AG09309 (cell line): ENCODE data around the gene FRG1.
"Not testable (repeated sequence)": the region's sequence is repeated elsewhere in the genome, so short reads cannot be mapped to it uniquely, and the experiment has no call there.

ENCODE experiments used
- DNase-seq: peaks from one replicate; pipeline ENCODE4 v3.0.0-alpha.2; 2010; ENCODE audit warnings: low read depth
- H3K4me3 ChIP-seq: 2 replicates; pipeline ENCODE4 v1.5.1; 2011; ENCODE audit warnings: mild to moderate bottlenecking, low read depth, low read length, moderate library complexity; ENCODE audit not compliant: control insufficient read depth
- CTCF ChIP-seq: IDR thresholded peaks from 2 replicates; pipeline ENCODE4 v1.5.1; 2011; ENCODE audit warnings: mild to moderate bottlenecking, low read depth, low read length, inconsistent platforms; ENCODE audit not compliant: insufficient read depth, control insufficient read depth; ENCODE audit errors: missing control alignments

Gene FRG1

GRCh38 chr4:189979196-189980047 is 38.8 kb downstream of the FRG1 start:
- no peak for TF ChIP-seq CTCF

GRCh38 chr4:189980292-189980691 is 39.6 kb downstream of the FRG1 start:
- H3K4me3 ChIP-seq, DNase-seq: not testable (repeated sequence)

More at GRCh38 chr4:189979196-189980047, 38.8 kb downstream of the FRG1 start:
- DNase-seq = no peak
- no peak overlapping the region for H3K4me3 ChIP-seq

- TF ChIP-seq CTCF = no peak
Measured at GRCh38 chr4:189981970-189982369, 41.3 kb downstream of the FRG1 start.

GRCh38 chr4:189983916-189984526 is 43.3 kb downstream of the FRG1 start:
- DNase-seq, H3K4me3 ChIP-seq: not testable (repeated sequence)

More at GRCh38 chr4:189981970-189982369, 41.3 kb downstream of the FRG1 start:
- DNase-seq = no peak
- H3K4me3 ChIP-seq = no peak overlapping the region

- not testable (repeated sequence) for DNase-seq, H3K4me3 ChIP-seq
Measured at GRCh38 chr4:189984661-189985060, 44.0 kb downstream of the FRG1 start.

- DNase-seq = not testable (repeated sequence)
Measured at GRCh38 chr4:189985651-189986243, 45.1 kb downstream of the FRG1 start.

GRCh38 chr4:189988877-189989431 is 48.3 kb downstream of the FRG1 start:
- H3K4me3 ChIP-seq = no peak overlapping the region
- TF ChIP-seq CTCF = no peak
- DNase-seq = no peak

More at GRCh38 chr4:189985651-189986243, 45.1 kb downstream of the FRG1 start:
- not testable (repeated sequence) for H3K4me3 ChIP-seq

GRCh38 chr4:189989941-189990340 is 49.3 kb downstream of the FRG1 start:
- not testable (repeated sequence) for DNase-seq, H3K4me3 ChIP-seq
